Activated naive CD8-positive, alpha-beta T cell treated with anti-CD3 and anti-CD28 coated beads, Interleukin-2, amount 50 U/mL, for 16 hours (primary cell): ENCODE data around the gene NDE1.
"Not testable (repeated sequence)": the region's sequence is repeated elsewhere in the genome, so short reads cannot be mapped to it uniquely, and the experiment has no call there.

Source experiments
- DNase-seq: peaks from one replicate; pipeline ENCODE4 v3.0.0-alpha.2; 2020; ENCODE audit warnings: low read depth, low spot score

Gene NDE1

GRCh38 chr16:15620611-15621195 lies 29.3 kb upstream of the NDE1 start:
- DNase-seq: no peak

GRCh38 chr16:15621456-15621855 lies 28.6 kb upstream of the NDE1 start:
- no peak for DNase-seq

- no peak for DNase-seq
These were observed 28.2 kb upstream of the NDE1 start for GRCh38 chr16:15621889-15622288.

- no peak for DNase-seq
These were observed 18.2 kb upstream of the NDE1 start for GRCh38 chr16:15631730-15632409.

- DNase-seq: no peak
These were observed 14.1 kb upstream of the NDE1 start for GRCh38 chr16:15635926-15636325.

- no peak for DNase-seq
These were observed 13.6 kb upstream of the NDE1 start for GRCh38 chr16:15636392-15636873.

GRCh38 chr16:15639061-15639568 lies 10.9 kb upstream of the NDE1 start:
- DNase-seq: no peak

- DNase-seq: no peak
These were observed 9.1 kb upstream of the NDE1 start for GRCh38 chr16:15640966-15641365.

GRCh38 chr16:15641753-15642556 lies 8.1 kb upstream of the NDE1 start:
- no peak for DNase-seq

- peak; percentile 38 for DNase-seq
These were observed 7.4 kb upstream of the NDE1 start for GRCh38 chr16:15642557-15643047.

GRCh38 chr16:15643048-15643945 lies 6.7 kb upstream of the NDE1 start, which contains the start of gene MARF1:
TSS of gene MARF1 (minus strand) at chr16:15643154. CDS start at chr16:15639233, 3,921 bp downstream.
- DNase-seq: peak; percentile 99

- DNase-seq: no peak
These were observed 6.1 kb upstream of the NDE1 start for GRCh38 chr16:15643946-15644250.

- DNase-seq: no peak
These were observed 5.6 kb upstream of the NDE1 start for GRCh38 chr16:15644267-15644961.

- DNase-seq: not testable (repeated sequence)
These were observed 5.0 kb upstream of the NDE1 start for GRCh38 chr16:15644962-15645465.

GRCh38 chr16:15646557-15647293 lies 3.3 kb upstream of the NDE1 start:
- not testable (repeated sequence) for DNase-seq

GRCh38 chr16:15647294-15648014 lies 2.6 kb upstream of the NDE1 start:
- no peak for DNase-seq

GRCh38 chr16:15648135-15648730 lies 1.8 kb upstream of the NDE1 start:
- DNase-seq: no peak

- not testable (repeated sequence) for DNase-seq
These were observed 734 bp upstream of the NDE1 start for GRCh38 chr16:15649311-15649710.

GRCh38 chr16:15649727-15650018 lies 372 bp upstream of the NDE1 start:
- DNase-seq: no peak
